T-cell (primary cell): ENCODE data around the gene ZNF410. TPM values are rescaled to one million over a fixed set of nuclear protein-coding genes. Genes with fewer than 3 reads are reported as not detected.

Source experiments
- ATAC-seq, 4 experiments: fragments of 200-7000 bp in 3 of 4; fragments of 150-1000 bp in 1 of 4; cut with Tn5 transposase; replicated peaks in 1 of 4; 1 replicate in 3 of 4; 2 replicates in 1 of 4; pipeline ENCODE4 v1.10.0; 2021; ENCODE audit warnings: moderate library complexity in 3 of 4, mild to moderate bottlenecking in 2 of 4, moderate number of reproducible peaks in 1 of 4
- CTCF ChIA-PET, 2 donors: fragments of 300-600 bp; sonication (Branson Sonifier 250); formaldehyde crosslinking; loops; one replicate each; lab custom pipeline; 2022; ENCODE audit warnings: antibody characterized with exemption in 2 of 2; lab: Charles Lee
- POLR2A ChIA-PET, 2 donors: fragments of 300-600 bp; sonication (Branson Sonifier 250); formaldehyde crosslinking; loops; one replicate each; lab custom pipeline; 2022; ENCODE audit warnings: antibody characterized with exemption in 2 of 2; lab: Charles Lee
- DNase-seq, 35 experiments: peaks; one replicate each; pipeline versions ENCODE4 v3.0.0 to v3.0.0-alpha.2; 2013 to 2023
- H3K27ac ChIP-seq: one replicate; pipeline ENCODE4 v1.5.1; 2013; ENCODE audit warnings: low read length
- H3K27me3 ChIP-seq, 2 experiments: replicated peaks in 1 of 2; 1 replicate in 1 of 2; 2 replicates in 1 of 2; pipeline versions ENCODE4 v1.6.1 to v1.7.0; 2013; ENCODE audit warnings: low read length in 1 of 2, mixed read lengths in 1 of 2; ENCODE audit not compliant: control insufficient read depth in 2 of 2, insufficient read depth in 2 of 2; ENCODE audit errors: extremely low read depth in 1 of 2
- H3K36me3 ChIP-seq, 2 donors: 1 replicate in 1 of 2; 2 replicates in 1 of 2; pipeline versions ENCODE4 v1.6.1 to v1.7.0; 2013; ENCODE audit warnings: low read length in 1 of 2; ENCODE audit not compliant: control insufficient read depth in 2 of 2, insufficient read depth in 1 of 2; ENCODE audit errors: extremely low read depth in 1 of 2
- H3K4me1 ChIP-seq, 2 experiments: 1 replicate in 1 of 2; 2 replicates in 1 of 2; pipeline versions ENCODE4 v1.6.1 to v1.7.0; 2013; ENCODE audit warnings: low read length in 2 of 2, mixed read lengths in 1 of 2; ENCODE audit not compliant: insufficient read depth in 2 of 2, control insufficient read depth in 1 of 2; ENCODE audit errors: extremely low read depth in 1 of 2
- H3K4me3 ChIP-seq, 2 donors: 1 replicate in 1 of 2; 2 replicates in 1 of 2; pipeline versions ENCODE4 v1.5.1 to v1.7.0; 2013; ENCODE audit warnings: mild to moderate bottlenecking in 2 of 2, low read length in 1 of 2, moderate library complexity in 1 of 2; ENCODE audit not compliant: control insufficient read depth in 1 of 2; ENCODE audit errors: extremely low read depth in 1 of 2
- H3K9me3 ChIP-seq: 2 replicates; pipeline ENCODE4 v1.7.0; 2013
- H3K27ac Mint-ChIP-seq, 2 donors: one replicate each; pipeline ENCODE4 v1.8.0; 2020 to 2021; ENCODE audit warnings: mild to moderate bottlenecking in 2 of 2, mixed read lengths in 2 of 2
- H3K27me3 Mint-ChIP-seq, 2 donors: one replicate each; pipeline ENCODE4 v1.8.0; 2021 to 2022; ENCODE audit warnings: mixed read lengths in 2 of 2
- H3K36me3 Mint-ChIP-seq: one replicate; pipeline ENCODE4 v1.8.0; 2021; ENCODE audit warnings: mixed read lengths
- H3K4me1 Mint-ChIP-seq, 3 donors: one replicate each; pipeline ENCODE4 v1.8.0; 2020 to 2022; ENCODE audit warnings: mixed read lengths in 3 of 3, mild to moderate bottlenecking in 1 of 3
- H3K4me3 Mint-ChIP-seq, 3 donors: one replicate each; pipeline ENCODE4 v1.8.0; 2020 to 2022; ENCODE audit warnings: mild to moderate bottlenecking in 3 of 3, mixed read lengths in 3 of 3, moderate library complexity in 3 of 3
- H3K9me3 Mint-ChIP-seq, 3 donors: one replicate each; pipeline ENCODE4 v1.8.0; 2020 to 2022; ENCODE audit warnings: mixed read lengths in 3 of 3
- WGBS: methylation state at CpG from one replicate; pipeline ENCODE4 v1.1.5; 2013; ENCODE audit warnings: missing lambda C conversion rate; ENCODE audit not compliant: insufficient coverage; 5-methylcytosine and 5-hydroxymethylcytosine counted together
- total RNA-seq, 35 experiments: library from RNA in 6 of 35; stranded (reverse) in 6 of 35; fragments of 120-200 nt in 1 of 35; gene quantifications; one replicate each; pipeline versions ENCODE4 v1.2.1 to v1.2.4 and lab custom pipeline; 2013 to 2026

Gene ZNF410
- total RNA-seq, 5 donors from 2014 or later (not counting 1 experiment from before 2014, with no cell fraction given), result 39.5 to 77.3 (median 40.3) TPM

DNA sequence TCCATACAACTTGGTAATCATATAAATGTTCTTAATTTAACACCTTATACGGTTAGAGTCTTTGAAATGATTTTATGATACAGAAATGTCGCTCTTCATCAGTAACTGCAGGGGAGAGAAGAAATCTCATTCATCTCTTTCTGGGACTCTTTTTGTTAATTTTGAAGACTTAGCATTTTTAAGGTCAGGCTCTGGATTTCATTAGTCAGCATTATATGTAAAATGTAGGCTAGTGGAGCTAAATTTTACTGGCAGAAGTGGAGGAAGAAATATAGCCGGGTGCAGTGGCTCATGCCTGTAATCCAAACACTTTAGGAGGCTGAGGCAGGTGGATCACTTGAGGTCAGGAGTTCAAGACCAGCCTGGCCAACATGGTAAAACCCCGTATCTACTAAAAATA lies 39.7 kb upstream of the ZNF410 start:
- POLR2A ChIA-PET, result interaction anchor here (0.7 to 0.8 kb wide), 2 partner anchors 78 to 85 kb away, joined by 3 to 5 read pairs; no protein-coding TSS in a partner anchor
- no CpG with 5 or more reads among the region's 4 CpGs for WGBS

DNA sequence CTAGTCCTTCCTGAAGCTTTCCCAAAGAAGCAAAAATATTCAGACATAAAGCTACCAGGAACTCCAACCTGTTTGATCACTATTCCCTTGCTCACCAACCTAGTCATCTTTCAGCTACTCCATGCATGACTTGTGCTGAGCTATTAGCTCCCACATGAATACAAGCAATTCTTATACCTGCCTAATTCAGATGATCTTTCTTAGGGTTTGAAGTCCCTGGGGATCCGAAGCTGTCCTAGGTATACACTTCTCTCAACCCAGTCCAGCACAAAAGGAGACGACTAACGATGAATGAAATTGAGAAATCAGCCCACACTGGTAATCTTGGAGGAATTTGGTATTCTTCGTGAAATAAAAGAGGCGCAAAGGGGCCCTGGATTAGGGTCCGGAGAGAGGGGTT lies 35.7 kb upstream of the ZNF410 start:
- Mint-ChIP-seq H3K27ac (peak overlapping the region; percentile 96 to 97), H3K36me3 (no peaks in the 10 kb centered on the region), H3K9me3 (no peaks in the 10 kb centered on the region), H3K4me1 (peaks cover 19 to 23% (median 21%) of the 10 kb centered on the region in 3 donors), H3K4me3 (peak overlapping the region; percentile 95 to 97 (median 96)), H3K27me3 (no peaks in the 10 kb centered on the region)
- POLR2A ChIA-PET, result interaction anchor here (0.5 to 0.9 kb wide), 4 partner anchors 41 to 99 kb away, joined by 3 to 5 read pairs (median 4); partner anchors contain the start of genes COQ6 (in 1 of the 2) and FAM161B (in 1 of the 2)
- peak in 1 of 35 experiments; percentile 14 for DNase-seq
- no peaks in the 10 kb centered on the region for H3K9me3 ChIP-seq
- CTCF ChIA-PET, result interaction anchor here in 1 of 2 donors (0.9 to 1.2 kb wide), 3 partner anchors 96 to 122 kb away, joined by 3 to 4 read pairs (median 4); no protein-coding TSS in a partner anchor
- H3K36me3 ChIP-seq, result no peaks in the 10 kb centered on the region
- peak overlapping the region in 1 of 2 donors; percentile 67 for H3K4me3 ChIP-seq
- H3K27me3 ChIP-seq, result no peaks in the 10 kb centered on the region
- H3K27ac ChIP-seq, result peak overlapping the region; percentile 84
- WGBS, result no CpG with 5 or more reads among the region's 6 CpGs
- peaks cover 3 to 16% of the 10 kb centered on the region in 2 experiments for H3K4me1 ChIP-seq
- no peak for ATAC-seq

More for the DNA sequence above, 39.7 kb upstream of the ZNF410 start:
- no peaks in the 10 kb centered on the region for H3K27me3 ChIP-seq
- Mint-ChIP-seq H3K4me1 (peaks cover 11% of the 10 kb centered on the region in 3 donors), H3K9me3 (no peaks in the 10 kb centered on the region), H3K4me3 (no peak overlapping the region), H3K36me3 (no peaks in the 10 kb centered on the region), H3K27ac (no peak overlapping the region), H3K27me3 (no peaks in the 10 kb centered on the region)
- H3K4me1 ChIP-seq, result peaks cover 3 to 4% of the 10 kb centered on the region in 2 experiments
- CTCF ChIA-PET, result interaction anchor here in 1 of 2 donors (1.0 kb wide), 1 partner anchor 9 kb away, joined by 8 read pairs; no protein-coding TSS in a partner anchor
- H3K4me3 ChIP-seq, result no peak overlapping the region
- no peaks in the 10 kb centered on the region for H3K36me3 ChIP-seq
- H3K9me3 ChIP-seq, result no peaks in the 10 kb centered on the region
- no peak for DNase-seq
- no peak overlapping the region for H3K27ac ChIP-seq
- ATAC-seq, result no peak

DNA sequence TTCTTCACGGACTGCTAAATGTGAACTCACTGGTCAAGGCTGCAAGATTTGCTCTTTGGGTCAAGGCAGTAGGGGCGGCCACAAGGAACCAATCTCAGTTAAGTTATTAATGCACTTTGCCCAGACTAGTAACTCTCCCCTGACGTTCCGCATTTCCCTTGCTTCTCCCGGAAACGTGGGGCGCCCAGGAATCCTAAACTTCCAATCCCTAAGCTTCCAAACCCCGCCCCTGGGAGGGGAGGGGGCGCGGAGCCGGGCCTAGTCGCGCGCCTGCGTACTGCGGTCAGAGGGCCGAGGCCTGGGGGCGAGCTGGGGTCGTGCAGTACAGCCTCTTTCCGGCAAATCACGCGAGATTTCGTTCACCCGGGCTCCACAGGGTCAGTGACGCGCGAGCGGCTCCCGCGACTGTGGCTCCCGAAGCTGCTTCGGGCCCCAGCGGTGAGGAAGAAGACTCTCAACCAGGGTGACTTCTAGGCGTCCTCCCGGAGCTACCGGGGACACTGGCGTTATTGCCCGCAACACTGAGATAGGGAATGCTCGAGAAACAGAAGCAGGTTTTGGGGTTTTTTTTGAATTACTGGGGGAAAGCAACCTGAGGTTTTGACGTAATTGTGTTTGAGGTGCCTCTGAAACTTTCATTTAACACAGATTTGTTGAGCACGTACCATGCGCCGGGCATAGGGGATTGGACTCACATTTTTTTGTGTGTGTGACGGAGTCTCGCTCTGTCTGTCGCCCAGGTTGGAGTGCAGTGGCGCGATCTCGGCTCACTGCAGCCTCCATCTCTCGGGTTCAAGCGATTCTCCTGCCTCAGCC lies 34.9 kb upstream of the ZNF410 start, which contains the start of gene PTGR2:
Gene PTGR2, plus strand, starts transcription at position 265 of the 816 bp plus-strand sequence. CDS start 7,032 bp downstream, outside the sequence.
- ChIA-PET POLR2A (interaction anchor here in 1 of 2 donors (0.6 to 1.2 kb wide), 5 partner anchors 11 to 1032 kb away, joined by 3 to 5 read pairs (median 3); partner anchors contain the start of genes COQ6 and FAM161B), CTCF (interaction anchor here (0.6 to 1.2 kb wide), 6 partner anchors 91 to 645 kb away, joined by 3 to 4 read pairs (median 3); partner anchors contain the start of gene PNMA1 (in 1 of the 2))
- ATAC-seq, result peak; percentile 93 to 95 (median 94)
- peak; percentile 69 to 95 (median 89) for DNase-seq
- Mint-ChIP-seq H3K9me3 (no peaks in the 10 kb centered on the region), H3K27ac (peak within 1 kb of the TSS; percentile 96 to 97), H3K27me3 (no peaks in the 10 kb centered on the region), H3K4me1 (peaks cover 19 to 23% (median 21%) of the 10 kb centered on the region in 3 donors), H3K36me3 (no peaks in the 10 kb centered on the region), H3K4me3 (peak within 1 kb of the TSS; percentile 95 to 97 (median 96))
- Histone ChIP-seq H3K27me3 (no peaks in the 10 kb centered on the region), H3K4me3 (peak within 1 kb of the TSS; percentile 67 to 94), H3K9me3 (no peaks in the 10 kb centered on the region), H3K27ac (peak within 1 kb of the TSS; percentile 84), H3K36me3 (no peaks in the 10 kb centered on the region), H3K4me1 (peaks cover 3 to 16% of the 10 kb centered on the region in 2 experiments)
- 0% methylated on average over 34 of the region's 51 CpGs for WGBS

- ChIA-PET POLR2A (no interaction called here), CTCF (no interaction called here)
- Mint-ChIP-seq H3K36me3 (peaks cover 3% of the 10 kb centered on the region), H3K4me1 (no peaks in the 10 kb centered on the region), H3K4me3 (no peak overlapping the region), H3K27ac (no peak overlapping the region), H3K9me3 (no peaks in the 10 kb centered on the region), H3K27me3 (no peaks in the 10 kb centered on the region)
- Histone ChIP-seq H3K4me1 (no peaks in the 10 kb centered on the region), H3K27ac (no peak overlapping the region), H3K36me3 (peaks cover 0 to 7% of the 10 kb centered on the region in 2 donors), H3K4me3 (no peak overlapping the region), H3K27me3 (no peaks in the 10 kb centered on the region), H3K9me3 (no peaks in the 10 kb centered on the region)
- ATAC-seq (no peak), DNase-seq (no peak)
Observed at GRCh38 chr14:73859145-73859544, 27.5 kb upstream of the ZNF410 start.

GRCh38 chr14:73861073-73861472 lies 25.6 kb upstream of the ZNF410 start:
- H3K9me3 Mint-ChIP-seq, result no peaks in the 10 kb centered on the region
- Histone ChIP-seq H3K27ac (no peak overlapping the region), H3K4me3 (no peak overlapping the region), H3K27me3 (no peaks in the 10 kb centered on the region), H3K4me1 (no peaks in the 10 kb centered on the region), H3K36me3 (peaks cover 0 to 7% of the 10 kb centered on the region in 2 donors), H3K9me3 (no peaks in the 10 kb centered on the region)
- WGBS, result 100% methylated on average over 4 of the region's 5 CpGs
- H3K4me3 Mint-ChIP-seq, result no peak overlapping the region
- no peaks in the 10 kb centered on the region for H3K27me3 Mint-ChIP-seq
- H3K36me3 Mint-ChIP-seq, result peaks cover 3% of the 10 kb centered on the region
- H3K4me1 Mint-ChIP-seq, result no peaks in the 10 kb centered on the region
- POLR2A ChIA-PET, result no interaction called here
- CTCF ChIA-PET, result no interaction called here
- H3K27ac Mint-ChIP-seq, result no peak overlapping the region
- ATAC-seq (no peak), DNase-seq (no peak)

DNA sequence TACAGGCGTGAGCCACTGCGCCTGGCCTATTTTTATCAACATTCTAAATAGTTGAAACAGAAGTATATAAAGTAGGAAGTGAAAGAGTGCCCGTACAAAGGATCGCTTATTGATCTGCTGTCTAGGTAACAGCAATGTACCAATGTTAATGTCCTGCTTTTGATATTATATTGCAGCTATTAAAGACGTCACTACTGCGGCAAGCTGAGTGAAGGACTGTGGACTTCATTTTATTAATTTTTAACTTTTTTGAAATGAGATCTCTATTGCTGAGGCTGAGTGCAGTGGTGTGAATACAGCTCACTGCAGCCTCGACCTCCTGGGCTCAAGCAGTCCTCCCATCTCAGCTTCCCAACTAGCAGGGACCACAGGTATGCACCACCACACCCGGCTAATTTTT lies 24.2 kb upstream of the ZNF410 start:
- Histone ChIP-seq H3K27ac (no peak overlapping the region), H3K9me3 (no peaks in the 10 kb centered on the region), H3K4me3 (no peak overlapping the region), H3K4me1 (no peaks in the 10 kb centered on the region), H3K36me3 (peaks cover 0 to 7% of the 10 kb centered on the region in 2 donors), H3K27me3 (no peaks in the 10 kb centered on the region)
- WGBS, result 100% methylated on average over 4 of the region's 8 CpGs
- POLR2A ChIA-PET, result interaction anchor here (0.6 to 1.0 kb wide), 2 partner anchors 10 to 20 kb away, joined by 3 to 7 read pairs; no protein-coding TSS in a partner anchor
- Mint-ChIP-seq H3K9me3 (no peaks in the 10 kb centered on the region), H3K27me3 (no peaks in the 10 kb centered on the region), H3K27ac (no peak overlapping the region), H3K4me1 (no peaks in the 10 kb centered on the region), H3K4me3 (no peak overlapping the region), H3K36me3 (peaks cover 8% of the 10 kb centered on the region)
- CTCF ChIA-PET, result no interaction called here
- ATAC-seq, result no peak
- no peak for DNase-seq
